Progenitor cell of endocrine pancreas (in vitro differentiated cells): ENCODE results near the gene PAQR4. TPM values are rescaled to one million over a fixed set of nuclear protein-coding genes. Genes with fewer than 3 reads are reported as not detected.

Experiments
- DNase-seq: peaks from one replicate; pipeline ENCODE4 v3.0.0; 2021; ENCODE audit warnings: low spot score; ENCODE audit not compliant: unreplicated experiment
- H3K27ac Mint-ChIP-seq: 2 replicates; pipeline ENCODE4 v1.8.0; 2021; ENCODE audit warnings: mild to moderate bottlenecking, moderate library complexity, mixed read lengths
- H3K27me3 Mint-ChIP-seq: 2 replicates; pipeline ENCODE4 v1.8.0; 2021; ENCODE audit warnings: mixed read lengths
- H3K36me3 Mint-ChIP-seq: 2 replicates; pipeline ENCODE4 v1.8.0; 2022; ENCODE audit warnings: mixed read lengths; ENCODE audit not compliant: insufficient read depth
- H3K4me1 Mint-ChIP-seq: 2 replicates; pipeline ENCODE4 v1.8.0; 2021; ENCODE audit warnings: low read depth, mixed read lengths
- H3K4me3 Mint-ChIP-seq: 2 replicates; pipeline ENCODE4 v1.8.0; 2021; ENCODE audit warnings: low read depth, mild to moderate bottlenecking, moderate library complexity, mixed read lengths
- H3K9me3 Mint-ChIP-seq: 2 replicates; pipeline ENCODE4 v1.8.0; 2021; ENCODE audit warnings: low read depth, mixed read lengths
- CTCF ChIP-seq: fragments of 200-600 bp; sonication (generic); IDR thresholded peaks from one replicate; pipeline ENCODE4 v1.5.0; 2021; ENCODE audit warnings: antibody characterized with exemption, mild to moderate bottlenecking; ENCODE audit not compliant: unreplicated experiment
- total RNA-seq: library from RNA; stranded (reverse); gene quantifications from 2 replicates; pipeline ENCODE4 v1.2.1, GENCODE V29; 2021

PAQR4 gene
- total RNA-seq, 1 donor from 2014 or later: 13.0 TPM

GRCh38 chr16:2981899-2982250, 12.7 kb downstream of the PAQR4 start:
- H3K27ac Mint-ChIP-seq: peak overlapping the region; percentile 97
- H3K4me1 Mint-ChIP-seq: peaks cover 15% of the 10 kb centered on the region

GRCh38 chr16:2982402-2982801, 13.3 kb downstream of the PAQR4 start:
- no peak for DNase-seq
- no peaks in the 10 kb centered on the region for H3K36me3 Mint-ChIP-seq
- no peak overlapping the region for H3K4me3 Mint-ChIP-seq
- no peak for TF ChIP-seq CTCF
- peaks cover 15% of the 10 kb centered on the region for H3K4me1 Mint-ChIP-seq
- no peak overlapping the region for H3K27ac Mint-ChIP-seq
- H3K9me3 Mint-ChIP-seq: no peaks in the 10 kb centered on the region
- H3K27me3 Mint-ChIP-seq: peaks cover 6% of the 10 kb centered on the region

More at GRCh38 chr16:2981899-2982250, 12.7 kb downstream of the PAQR4 start:
- Mint-ChIP-seq H3K4me3 (peak overlapping the region; percentile 79), H3K9me3 (no peaks in the 10 kb centered on the region), H3K27me3 (peaks cover 6% of the 10 kb centered on the region), H3K36me3 (no peaks in the 10 kb centered on the region)
- DNase-seq: no peak
- no peak for TF ChIP-seq CTCF

- H3K9me3 Mint-ChIP-seq: no peaks in the 10 kb centered on the region
- TF ChIP-seq CTCF: peak; percentile 91
Measured at GRCh38 chr16:2983706-2984136, 14.6 kb downstream of the PAQR4 start.

GRCh38 chr16:2985462-2985861, 16.3 kb downstream of the PAQR4 start:
- Mint-ChIP-seq H3K36me3 (no peaks in the 10 kb centered on the region), H3K4me3 (no peak overlapping the region), H3K27me3 (peaks cover 6% of the 10 kb centered on the region), H3K27ac (no peak overlapping the region), H3K9me3 (no peaks in the 10 kb centered on the region), H3K4me1 (peaks cover 16% of the 10 kb centered on the region)
- no peak for TF ChIP-seq CTCF
- DNase-seq: no peak

More at GRCh38 chr16:2983706-2984136, 14.6 kb downstream of the PAQR4 start:
- H3K36me3 Mint-ChIP-seq: no peaks in the 10 kb centered on the region
- DNase-seq: peak; percentile 81
- H3K4me1 Mint-ChIP-seq: peaks cover 15% of the 10 kb centered on the region
- peaks cover 6% of the 10 kb centered on the region for H3K27me3 Mint-ChIP-seq
- peak overlapping the region; percentile 84 for H3K27ac Mint-ChIP-seq
- H3K4me3 Mint-ChIP-seq: no peak overlapping the region

- DNase-seq: no peak
- H3K4me3 Mint-ChIP-seq: no peak overlapping the region
- no peaks in the 10 kb centered on the region for H3K36me3 Mint-ChIP-seq
- no peaks in the 10 kb centered on the region for H3K9me3 Mint-ChIP-seq
- no peak for TF ChIP-seq CTCF
- peaks cover 6% of the 10 kb centered on the region for H3K27me3 Mint-ChIP-seq
- H3K4me1 Mint-ChIP-seq: peaks cover 16% of the 10 kb centered on the region
- H3K27ac Mint-ChIP-seq: no peak overlapping the region
Measured at GRCh38 chr16:2985893-2986355, 16.8 kb downstream of the PAQR4 start.
